ENCODE measurements around the gene ZNF132. TPM values are rescaled to one million over a fixed set of nuclear protein-coding genes. Genes with fewer than 3 reads are reported as not detected.
A peak's percentile ranks its signal among the peaks of the same experiment; 100 is the strongest.

ZNF132 gene
- total and polyA plus RNA-seq, 9 of the 15 experiments (the other 6 are each of a cell fraction or from before 2014, with no cell fraction given), result 0.03 to 0.42 (median 0.10) TPM; not detected in 5

DNA sequence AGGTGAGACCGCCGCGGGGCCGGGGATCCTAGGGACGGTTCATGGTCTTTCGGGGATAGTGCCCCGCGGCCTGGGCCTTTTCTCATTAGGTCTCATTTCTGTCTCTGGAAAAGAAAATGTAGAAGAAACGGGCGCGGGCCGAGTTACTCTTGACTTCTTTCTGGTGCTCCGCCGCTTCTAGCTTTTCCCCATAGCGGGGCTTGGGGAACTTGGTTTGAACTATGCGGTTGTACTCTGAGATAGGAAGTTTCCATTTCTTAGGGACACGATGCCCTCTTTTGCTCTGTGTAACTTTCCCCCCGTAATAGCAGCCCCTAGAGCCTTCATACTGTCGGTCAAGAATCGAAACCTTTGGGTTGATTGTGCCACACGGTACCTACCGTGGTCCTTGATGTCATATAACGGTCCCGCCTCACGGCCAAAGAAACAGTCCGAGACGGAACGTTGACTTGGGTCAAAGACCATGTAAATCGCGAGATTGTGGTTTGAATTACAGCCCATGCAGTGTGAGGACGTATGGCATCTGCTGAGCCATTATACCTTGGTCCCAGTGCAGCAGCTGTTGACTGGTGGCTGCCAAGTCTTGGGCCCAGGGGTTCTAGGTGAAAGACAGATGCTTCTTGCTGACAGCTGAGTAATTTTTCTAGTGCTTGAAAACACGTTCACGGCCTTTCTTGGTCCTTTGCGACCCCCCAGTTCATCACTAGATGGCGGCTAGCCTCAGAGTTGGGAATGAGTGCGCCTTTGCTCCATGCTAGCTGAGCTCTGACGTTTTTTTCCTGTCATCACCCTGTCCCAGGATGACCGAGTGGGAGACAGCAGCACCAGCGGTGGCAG lies 52.4 kb downstream of the ZNF132 start:
- H3K27me3 ChIP-seq (ENCODE audit: control insufficient read depth in 2 of 2, insufficient read depth in 2 of 2, low read length in 2 of 2), result no peaks in the 10 kb centered on the region
- peak overlapping the region; percentile 92 for H3K4me3 ChIP-seq
- ChIA-PET CTCF (ENCODE audit: low intra/inter-chr PET ratio) (no interaction called here), POLR2A (interaction anchor here (0.6 to 2.0 kb wide), 13 partner anchors 10 to 193 kb away, joined by 3 to 8 read pairs (median 3); partner anchors contain the start of genes ZNF497, ZNF584 and ZSCAN22)
- H3K27ac ChIP-seq (ENCODE audit: extremely low read depth, low read depth, low read length), result peak overlapping the region; percentile 93
- peaks cover 49% of the 10 kb centered on the region for H3K36me3 ChIP-seq (ENCODE audit: control insufficient read depth, insufficient read depth, low read length)
- H3K9me1 ChIP-seq (ENCODE audit: control insufficient read depth, insufficient read depth, low read length), result no peaks in the 10 kb centered on the region
- ATAC-seq (peak; percentile 6), FAIRE-seq (peak; percentile 65), DNase-seq (ENCODE audit: extremely low read depth in 1 of 4, low spot score in 3 of 4) (peak in 1 of 4 experiments; percentile 59)
- TSS peak; percentile 69 for BruUV-seq (replicated peaks)
- in situ Hi-C loops (cut with MboI), result no loop called here
- under 1% methylated on average over 38 of the region's 39 CpGs for WGBS (ENCODE audit: insufficient coverage, low coverage, missing lambda C conversion rate)
- H3K79me2 ChIP-seq (ENCODE audit: control insufficient read depth, insufficient read depth, low read length), result peaks cover 71% of the 10 kb centered on the region
- no peak overlapping the region; the same call in 1 of the 2 replicates for H2AFZ ChIP-seq (ENCODE audit: low read depth, low read length)
- peaks cover 25 to 34% of the 10 kb centered on the region in 2 experiments for H3K4me1 ChIP-seq (replicated peaks in 1 of 2; ENCODE audit: control insufficient read depth in 2 of 2, insufficient read depth in 2 of 2, low read length in 2 of 2)
- peak overlapping the region; percentile 98 to 99 for H3K9ac ChIP-seq (ENCODE audit: insufficient read depth in 1 of 2, low read depth in 2 of 2, low read length in 2 of 2)
- peak overlapping the region; percentile 100 for H3K4me2 ChIP-seq (ENCODE audit: insufficient read depth, low read length)
- no peaks in the 10 kb centered on the region for H3K9me3 ChIP-seq (replicated peaks; ENCODE audit: control insufficient read depth, insufficient read depth, low read depth, low read length)
- H4K20me1 ChIP-seq (replicated peaks; ENCODE audit: control insufficient read depth, insufficient read depth, low read length), result peaks cover 13% of the 10 kb centered on the region
- intact Hi-C loops (cut with micrococcal nuclease), result loop anchor here (5.0 kb wide), 1 partner anchor 205 kb away; the partner anchor contains the start of gene ZNF274
- TF ChIP-seq, protein P1, sequence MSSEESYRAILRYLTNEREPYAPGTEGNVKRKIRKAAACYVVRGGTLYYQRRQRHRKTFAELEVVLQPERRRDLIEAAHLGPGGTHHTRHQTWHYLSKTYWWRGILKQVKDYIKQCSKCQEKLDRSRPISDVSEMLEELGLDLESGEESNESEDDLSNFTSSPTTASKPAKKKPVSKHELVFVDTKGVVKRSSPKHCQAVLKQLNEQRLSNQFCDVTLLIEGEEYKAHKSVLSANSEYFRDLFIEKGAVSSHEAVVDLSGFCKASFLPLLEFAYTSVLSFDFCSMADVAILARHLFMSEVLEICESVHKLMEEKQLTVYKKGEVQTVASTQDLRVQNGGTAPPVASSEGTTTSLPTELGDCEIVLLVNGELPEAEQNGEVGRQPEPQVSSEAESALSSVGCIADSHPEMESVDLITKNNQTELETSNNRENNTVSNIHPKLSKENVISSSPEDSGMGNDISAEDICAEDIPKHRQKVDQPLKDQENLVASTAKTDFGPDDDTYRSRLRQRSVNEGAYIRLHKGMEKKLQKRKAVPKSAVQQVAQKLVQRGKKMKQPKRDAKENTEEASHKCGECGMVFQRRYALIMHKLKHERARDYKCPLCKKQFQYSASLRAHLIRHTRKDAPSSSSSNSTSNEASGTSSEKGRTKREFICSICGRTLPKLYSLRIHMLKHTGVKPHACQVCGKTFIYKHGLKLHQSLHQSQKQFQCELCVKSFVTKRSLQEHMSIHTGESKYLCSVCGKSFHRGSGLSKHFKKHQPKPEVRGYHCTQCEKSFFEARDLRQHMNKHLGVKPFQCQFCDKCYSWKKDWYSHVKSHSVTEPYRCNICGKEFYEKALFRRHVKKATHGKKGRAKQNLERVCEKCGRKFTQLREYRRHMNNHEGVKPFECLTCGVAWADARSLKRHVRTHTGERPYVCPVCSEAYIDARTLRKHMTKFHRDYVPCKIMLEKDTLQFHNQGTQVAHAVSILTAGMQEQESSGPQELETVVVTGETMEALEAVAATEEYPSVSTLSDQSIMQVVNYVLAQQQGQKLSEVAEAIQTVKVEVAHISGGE (CRISPR knock-in tag; IDR thresholded peaks at IDR 0.05), result peak in 1 of 3 experiments; percentile 36; a peak in 1 of 6 replicates
- TF ChIP-seq ZNF766 (CRISPR knock-in tag; conservative IDR thresholded peaks at IDR 0.05) (no peak), ZNF253 (CRISPR knock-in tag; conservative IDR thresholded peaks at IDR 0.05) (no peak), SP1 (CRISPR knock-in tag; IDR thresholded peaks at IDR 0.05) (peak; percentile 63; the same call in 1 of the 2 replicates), TCF3 (CRISPR knock-in tag; IDR thresholded peaks at IDR 0.05) (0 out of 2 replicates have a peak, but pooled peaks have one; percentile 3), ZNF324 (CRISPR knock-in tag; IDR thresholded peaks at IDR 0.05) (no peak), SAP30 (IDR thresholded peaks at IDR 0.05; ENCODE audit: borderline replicate concordance, insufficient read depth, low read depth, low read length, poor library complexity, severe bottlenecking) (peak; percentile 10), TAF1 (IDR thresholded peaks at IDR 0.05; ENCODE audit: control insufficient read depth, extremely low read depth, insufficient read depth, low read length, severe bottlenecking) (no peak), HLTF (IDR thresholded peaks at IDR 0.05) (0 out of 2 replicates have a peak, but pooled peaks have one; percentile 12), PCBP2 (IDR thresholded peaks at IDR 0.05; ENCODE audit: low read depth, low read length, poor library complexity, severe bottlenecking) (no peak), HDAC1 (IDR thresholded peaks at IDR 0.05) (peak in 1 of 2 experiments; percentile 66; a peak in 1 of 4 replicates), SIN3A (IDR thresholded peaks at IDR 0.05; ENCODE audit: borderline replicate concordance in 2 of 2, control insufficient read depth in 1 of 2, low read depth in 2 of 2, low read length in 2 of 2) (peak in 1 of 2 experiments; percentile 39; a peak in 1 of 4 replicates), THRAP3 (IDR thresholded peaks at IDR 0.05; ENCODE audit: borderline replicate concordance) (no peak), SREBF2 (CRISPR knock-in tag; IDR thresholded peaks at IDR 0.05) (0 out of 2 replicates have a peak, but pooled peaks have one; percentile 8), ZNF274 (IDR thresholded peaks at IDR 0.05; ENCODE audit: borderline replicate concordance, low read depth, low read length) (no peak)

All from K562 (cell line).